Calu3 (cell line): ENCODE data around the gene RASA2. TPM values are rescaled to one million over a fixed set of nuclear protein-coding genes. Genes with fewer than 3 reads are reported as not detected.

Source experiments
- BruUV-seq: library from RNA; stranded (reverse); fragments of 400-500 nt; replicated peaks from 2 replicates; lab custom pipeline; 2021; lab: Mats Ljungman, UMichigan
- CTCF ChIA-PET: fragments of 300-600 bp; sonication (Branson Sonifier 250); formaldehyde crosslinking; loops from one replicate; lab custom pipeline; 2022; ENCODE audit warnings: antibody characterized with exemption; lab: Charles Lee
- DNase-seq: peaks from one replicate; pipeline ENCODE4 v3.0.0; 2022
- H3K27ac Mint-ChIP-seq: one replicate; pipeline ENCODE4 v1.8.0; 2022; ENCODE audit warnings: mixed read lengths; ENCODE audit not compliant: unreplicated experiment
- H3K27me3 Mint-ChIP-seq: one replicate; pipeline ENCODE4 v1.8.0; 2022; ENCODE audit warnings: mixed read lengths; ENCODE audit not compliant: unreplicated experiment
- H3K36me3 Mint-ChIP-seq: one replicate; pipeline ENCODE4 v1.8.0; 2022; ENCODE audit warnings: mild to moderate bottlenecking, moderate library complexity, mixed read lengths; ENCODE audit not compliant: insufficient read depth, unreplicated experiment
- H3K4me1 Mint-ChIP-seq: one replicate; pipeline ENCODE4 v1.8.0; 2022; ENCODE audit warnings: mild to moderate bottlenecking, low read depth, mixed read lengths; ENCODE audit not compliant: unreplicated experiment
- H3K4me3 Mint-ChIP-seq: one replicate; pipeline ENCODE4 v1.8.0; 2022; ENCODE audit warnings: mild to moderate bottlenecking, low read depth, moderate library complexity, mixed read lengths; ENCODE audit not compliant: unreplicated experiment
- H3K9me3 Mint-ChIP-seq: one replicate; pipeline ENCODE4 v1.8.0; 2022; ENCODE audit warnings: low read depth, mixed read lengths; ENCODE audit not compliant: unreplicated experiment
- intact Hi-C: fragments of 100-400 bp; cut with micrococcal nuclease; formaldehyde crosslinking; loops from one replicate; pipeline ENCODE4 v1.10.0; 2022; ENCODE audit not compliant: unreplicated experiment
- total RNA-seq: library from RNA; stranded (reverse); gene quantifications from 2 replicates; pipeline ENCODE4 v1.2.3, GENCODE V29; 2022
- TF ChIP-seq, protein P1 (sequence below): fragments of 200-600 bp; IDR thresholded peaks from one replicate; pipeline ENCODE4 v1.8.0; 2022; ENCODE audit warnings: antibody characterized with exemption; ENCODE audit not compliant: unreplicated experiment

Gene RASA2
- total RNA-seq, 1 experiment from 2014 or later = 37.4 TPM

DNA sequence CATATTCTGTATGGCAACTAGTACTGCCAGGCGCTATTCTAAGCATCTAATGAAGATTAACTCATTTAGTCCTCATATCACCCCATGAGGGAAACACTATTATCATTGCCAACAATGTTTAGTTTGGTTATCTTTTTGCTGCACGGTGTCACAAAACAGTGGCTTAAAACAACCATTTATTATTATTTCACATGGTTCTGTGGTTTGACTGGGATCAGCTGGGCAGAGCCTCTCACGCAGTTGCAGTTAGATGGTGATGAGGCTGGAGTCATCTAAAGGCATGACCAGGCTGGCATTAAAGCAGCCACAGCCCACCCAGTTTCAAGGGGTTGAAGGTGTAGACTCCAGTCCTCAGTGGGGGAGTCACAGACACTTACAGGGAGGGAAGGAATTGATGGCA lies 32.8 kb upstream of the RASA2 start:
- H3K36me3 Mint-ChIP-seq = no peaks in the 10 kb centered on the region
- no peaks in the 10 kb centered on the region for H3K27me3 Mint-ChIP-seq
- H3K9me3 Mint-ChIP-seq = no peaks in the 10 kb centered on the region
- H3K27ac Mint-ChIP-seq = no peak overlapping the region
- BruUV-seq = no TSS peak
- DNase-seq = no peak
- CTCF ChIA-PET = interaction anchor here (0.6 to 2.3 kb wide), 6 partner anchors 11 to 150 kb away, joined by 5 to 50 read pairs (median 13); no protein-coding TSS in a partner anchor
- peaks cover 38% of the 10 kb centered on the region for H3K4me1 Mint-ChIP-seq
- TF ChIP-seq, protein P1, sequence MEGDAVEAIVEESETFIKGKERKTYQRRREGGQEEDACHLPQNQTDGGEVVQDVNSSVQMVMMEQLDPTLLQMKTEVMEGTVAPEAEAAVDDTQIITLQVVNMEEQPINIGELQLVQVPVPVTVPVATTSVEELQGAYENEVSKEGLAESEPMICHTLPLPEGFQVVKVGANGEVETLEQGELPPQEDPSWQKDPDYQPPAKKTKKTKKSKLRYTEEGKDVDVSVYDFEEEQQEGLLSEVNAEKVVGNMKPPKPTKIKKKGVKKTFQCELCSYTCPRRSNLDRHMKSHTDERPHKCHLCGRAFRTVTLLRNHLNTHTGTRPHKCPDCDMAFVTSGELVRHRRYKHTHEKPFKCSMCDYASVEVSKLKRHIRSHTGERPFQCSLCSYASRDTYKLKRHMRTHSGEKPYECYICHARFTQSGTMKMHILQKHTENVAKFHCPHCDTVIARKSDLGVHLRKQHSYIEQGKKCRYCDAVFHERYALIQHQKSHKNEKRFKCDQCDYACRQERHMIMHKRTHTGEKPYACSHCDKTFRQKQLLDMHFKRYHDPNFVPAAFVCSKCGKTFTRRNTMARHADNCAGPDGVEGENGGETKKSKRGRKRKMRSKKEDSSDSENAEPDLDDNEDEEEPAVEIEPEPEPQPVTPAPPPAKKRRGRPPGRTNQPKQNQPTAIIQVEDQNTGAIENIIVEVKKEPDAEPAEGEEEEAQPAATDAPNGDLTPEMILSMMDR = no peak
- peak overlapping the region; percentile 60 for H3K4me3 Mint-ChIP-seq
- intact Hi-C loops = no loop called here

DNA sequence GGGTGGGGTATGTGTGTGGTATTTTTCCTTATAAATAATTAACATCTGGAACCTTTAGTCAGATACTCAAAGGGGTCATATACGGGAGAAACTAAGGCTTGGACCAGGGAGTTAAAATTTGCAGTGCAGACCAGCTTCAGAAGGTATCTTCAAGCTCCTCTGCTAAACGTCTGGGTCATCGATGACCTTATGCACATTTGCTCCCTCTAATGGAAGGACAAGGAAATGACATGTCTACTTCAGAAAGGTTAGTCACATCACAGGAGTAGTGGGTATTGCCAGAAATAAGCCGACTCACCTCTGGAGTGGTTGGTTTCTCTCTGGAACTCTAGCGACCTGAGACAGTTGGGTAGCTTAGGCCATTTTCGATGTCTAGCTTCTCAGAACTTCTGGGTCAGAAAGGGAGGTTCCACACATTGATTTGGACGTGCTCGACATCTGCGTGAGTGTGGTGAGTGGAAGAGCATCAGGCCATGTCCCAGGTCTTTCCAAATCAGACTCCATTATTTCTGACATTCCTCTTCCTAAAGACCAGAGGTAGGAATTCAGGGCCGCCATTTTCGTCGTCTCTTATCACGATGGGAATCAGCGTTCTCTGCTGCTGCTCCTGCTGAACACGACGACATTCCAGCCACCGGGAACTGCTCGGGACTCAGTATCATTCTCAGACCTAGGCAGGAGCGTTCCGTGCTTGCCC lies 31.8 kb upstream of the RASA2 start:
- Mint-ChIP-seq H3K27me3 (no peaks in the 10 kb centered on the region), H3K4me1 (peaks cover 38% of the 10 kb centered on the region), H3K27ac (no peak overlapping the region), H3K9me3 (no peaks in the 10 kb centered on the region), H3K36me3 (no peaks in the 10 kb centered on the region), H3K4me3 (peak overlapping the region; percentile 60)
- TF ChIP-seq, protein P1 = peak; percentile 77
- BruUV-seq = no TSS peak
- DNase-seq = peak; percentile 57
- CTCF ChIA-PET = interaction anchor here (0.5 to 2.3 kb wide), 25 partner anchors 13 to 223 kb away, joined by 3 to 50 read pairs (median 4); partner anchors contain the start of gene PXYLP1
- intact Hi-C loops = no loop called here

DNA sequence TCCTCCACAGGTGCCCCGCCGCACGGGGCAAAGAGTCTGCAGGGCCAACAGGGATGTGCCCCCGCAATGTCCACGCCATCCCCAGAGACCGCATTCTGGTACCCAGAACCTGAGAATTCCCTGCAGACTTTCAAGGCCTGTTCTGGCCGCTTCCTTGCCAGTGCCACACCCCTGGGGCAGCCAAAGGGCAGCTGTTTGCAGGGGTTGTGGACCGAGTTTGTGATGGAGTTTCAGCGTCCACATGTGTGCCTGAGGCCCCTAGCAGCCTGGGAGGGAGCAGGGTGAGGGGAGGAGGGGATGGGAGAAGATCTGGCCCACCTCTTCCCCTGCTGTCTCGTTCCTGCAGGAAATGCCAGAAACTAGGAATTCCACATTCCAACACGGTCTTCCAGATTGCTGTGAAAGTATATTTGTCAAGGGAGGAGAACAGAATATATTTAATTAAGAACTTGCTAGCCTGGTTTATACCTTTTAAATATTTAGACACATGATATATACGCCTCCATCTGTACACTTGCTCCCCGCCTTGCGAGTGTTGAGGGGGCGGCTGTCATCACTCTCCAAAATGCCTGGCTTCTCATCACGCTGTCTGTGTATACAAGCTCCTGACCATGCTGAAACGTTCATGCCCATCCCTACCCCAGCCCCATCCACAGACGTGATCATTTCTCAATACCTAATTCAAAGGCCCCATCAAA lies 31.1 kb upstream of the RASA2 start:
- BruUV-seq = no TSS peak
- Mint-ChIP-seq H3K4me3 (peak overlapping the region; percentile 60), H3K9me3 (no peaks in the 10 kb centered on the region), H3K4me1 (peaks cover 38% of the 10 kb centered on the region), H3K27me3 (no peaks in the 10 kb centered on the region), H3K36me3 (no peaks in the 10 kb centered on the region), H3K27ac (no peak overlapping the region)
- CTCF ChIA-PET = interaction anchor here (1.2 to 2.3 kb wide), 9 partner anchors 14 to 152 kb away, joined by 3 to 50 read pairs (median 7); no protein-coding TSS in a partner anchor
- DNase-seq = peak; percentile 38
- TF ChIP-seq, protein P1 = no peak
- intact Hi-C loops = no loop called here

DNA sequence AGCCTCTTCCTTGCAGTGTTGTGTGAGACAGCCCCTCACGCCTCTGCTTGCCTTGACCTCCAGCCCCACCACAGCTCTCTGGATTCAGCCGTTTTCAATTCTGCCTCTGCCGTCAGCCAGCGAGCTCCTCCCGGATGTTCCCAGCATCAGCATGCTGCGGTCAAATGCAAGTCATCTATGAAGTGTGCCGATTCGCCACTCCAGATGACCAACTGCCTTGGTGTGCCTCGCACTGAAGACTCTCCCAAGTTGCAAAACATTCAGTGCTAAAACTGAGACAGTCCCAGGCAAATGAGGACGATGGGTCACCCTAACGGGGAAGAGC lies 30.6 kb upstream of the RASA2 start:
- CTCF ChIA-PET = interaction anchor here (0.7 to 2.3 kb wide), 3 partner anchors 96 to 148 kb away, joined by 3 to 50 read pairs (median 3); no protein-coding TSS in a partner anchor
- H3K4me3 Mint-ChIP-seq = no peak overlapping the region

More for the DNA sequence above, 30.6 kb upstream of the RASA2 start:
- no TSS peak for BruUV-seq
- peaks cover 38% of the 10 kb centered on the region for H3K4me1 Mint-ChIP-seq
- no peaks in the 10 kb centered on the region for H3K27me3 Mint-ChIP-seq
- no peaks in the 10 kb centered on the region for H3K36me3 Mint-ChIP-seq
- TF ChIP-seq, protein P1 = no peak
- intact Hi-C loops = no loop called here
- H3K27ac Mint-ChIP-seq = no peak overlapping the region
- no peaks in the 10 kb centered on the region for H3K9me3 Mint-ChIP-seq
- no peak for DNase-seq
